Measurements from ENCODE around the gene RPGR.

Gene RPGR

GRCh38 chrX:38305971-38306370 lies 21.3 kb downstream of the RPGR start:
- H3K4me3 Mint-ChIP-seq: no peak overlapping the region
- H3K4me1 Mint-ChIP-seq (ENCODE audit: low read depth): no peaks in the 10 kb centered on the region
- no peaks in the 10 kb centered on the region for H3K27me3 Mint-ChIP-seq
- peaks cover 13% of the 10 kb centered on the region for H3K36me3 Mint-ChIP-seq (ENCODE audit: low read depth)
- H3K9me3 Mint-ChIP-seq: no peaks in the 10 kb centered on the region
- H3K27ac Mint-ChIP-seq: no peak overlapping the region

- no peaks in the 10 kb centered on the region for H3K9me3 Mint-ChIP-seq
- H3K4me3 Mint-ChIP-seq: no peak overlapping the region
- peaks cover 13% of the 10 kb centered on the region for H3K36me3 Mint-ChIP-seq (ENCODE audit: low read depth)
- no peak overlapping the region for H3K27ac Mint-ChIP-seq
- H3K27me3 Mint-ChIP-seq: no peaks in the 10 kb centered on the region
- H3K4me1 Mint-ChIP-seq (ENCODE audit: low read depth): no peaks in the 10 kb centered on the region
Observed at GRCh38 chrX:38304010-38304409, 23.3 kb downstream of the RPGR start.

GRCh38 chrX:38293741-38294140 lies 33.6 kb downstream of the RPGR start:
- H3K36me3 Mint-ChIP-seq (ENCODE audit: low read depth): peaks cover 3% of the 10 kb centered on the region
- H3K27me3 Mint-ChIP-seq: no peaks in the 10 kb centered on the region

GRCh38 chrX:38287674-38288073 lies 39.6 kb downstream of the RPGR start:
- H3K9me3 Mint-ChIP-seq: no peaks in the 10 kb centered on the region
- H3K36me3 Mint-ChIP-seq (ENCODE audit: low read depth): peaks cover 12% of the 10 kb centered on the region
- peaks cover 7% of the 10 kb centered on the region for H3K4me1 Mint-ChIP-seq (ENCODE audit: low read depth)
- no peaks in the 10 kb centered on the region for H3K27me3 Mint-ChIP-seq
- no peak overlapping the region for H3K27ac Mint-ChIP-seq
- H3K4me3 Mint-ChIP-seq: no peak overlapping the region

More at GRCh38 chrX:38293741-38294140, 33.6 kb downstream of the RPGR start:
- Mint-ChIP-seq H3K27ac (no peak overlapping the region), H3K4me1 (ENCODE audit: low read depth) (no peaks in the 10 kb centered on the region), H3K4me3 (no peak overlapping the region), H3K9me3 (no peaks in the 10 kb centered on the region)

- Mint-ChIP-seq H3K4me1 (ENCODE audit: low read depth) (peaks cover 7% of the 10 kb centered on the region), H3K36me3 (ENCODE audit: low read depth) (peaks cover 12% of the 10 kb centered on the region), H3K4me3 (no peak overlapping the region), H3K27ac (no peak overlapping the region), H3K27me3 (no peaks in the 10 kb centered on the region), H3K9me3 (no peaks in the 10 kb centered on the region)
Observed at GRCh38 chrX:38285649-38286048, 41.7 kb downstream of the RPGR start.

GRCh38 chrX:38282049-38282448 lies 45.3 kb downstream of the RPGR start:
- peaks cover 3% of the 10 kb centered on the region for H3K36me3 Mint-ChIP-seq (ENCODE audit: low read depth)
- H3K4me3 Mint-ChIP-seq: no peak overlapping the region
- H3K27me3 Mint-ChIP-seq: no peaks in the 10 kb centered on the region
- H3K9me3 Mint-ChIP-seq: no peaks in the 10 kb centered on the region
- no peak overlapping the region for H3K27ac Mint-ChIP-seq
- no peaks in the 10 kb centered on the region for H3K4me1 Mint-ChIP-seq (ENCODE audit: low read depth)

GRCh38 chrX:38279188-38279587 lies 48.1 kb downstream of the RPGR start:
- H3K36me3 Mint-ChIP-seq (ENCODE audit: low read depth): peaks cover 5% of the 10 kb centered on the region
- H3K4me1 Mint-ChIP-seq (ENCODE audit: low read depth): no peaks in the 10 kb centered on the region
- H3K27me3 Mint-ChIP-seq: no peaks in the 10 kb centered on the region
- no peaks in the 10 kb centered on the region for H3K9me3 Mint-ChIP-seq
- no peak overlapping the region for H3K4me3 Mint-ChIP-seq
- no peak overlapping the region for H3K27ac Mint-ChIP-seq

GRCh38 chrX:38278682-38279081 lies 48.6 kb downstream of the RPGR start:
- Mint-ChIP-seq H3K9me3 (no peaks in the 10 kb centered on the region), H3K4me3 (no peak overlapping the region), H3K36me3 (ENCODE audit: low read depth) (peaks cover 5% of the 10 kb centered on the region), H3K27me3 (no peaks in the 10 kb centered on the region), H3K27ac (no peak overlapping the region), H3K4me1 (ENCODE audit: low read depth) (no peaks in the 10 kb centered on the region)

- no peak overlapping the region for H3K27ac Mint-ChIP-seq
- peaks cover 5% of the 10 kb centered on the region for H3K36me3 Mint-ChIP-seq (ENCODE audit: low read depth)
- H3K4me3 Mint-ChIP-seq: no peak overlapping the region
- no peaks in the 10 kb centered on the region for H3K27me3 Mint-ChIP-seq
- H3K4me1 Mint-ChIP-seq (ENCODE audit: low read depth): no peaks in the 10 kb centered on the region
- H3K9me3 Mint-ChIP-seq: no peaks in the 10 kb centered on the region
Observed at GRCh38 chrX:38277802-38278201, 49.5 kb downstream of the RPGR start.

- Mint-ChIP-seq H3K36me3 (ENCODE audit: low read depth) (peaks cover 5% of the 10 kb centered on the region), H3K9me3 (no peaks in the 10 kb centered on the region), H3K4me3 (no peak overlapping the region), H3K27me3 (no peaks in the 10 kb centered on the region), H3K27ac (no peak overlapping the region), H3K4me1 (ENCODE audit: low read depth) (no peaks in the 10 kb centered on the region)
Observed at GRCh38 chrX:38277136-38277535, 50.2 kb downstream of the RPGR start.

- Mint-ChIP-seq H3K4me1 (ENCODE audit: low read depth) (no peaks in the 10 kb centered on the region), H3K27ac (no peak overlapping the region), H3K27me3 (no peaks in the 10 kb centered on the region), H3K4me3 (no peak overlapping the region), H3K36me3 (ENCODE audit: low read depth) (peaks cover 5% of the 10 kb centered on the region), H3K9me3 (no peaks in the 10 kb centered on the region)
Observed at GRCh38 chrX:38276089-38276488, 51.2 kb downstream of the RPGR start.

- Mint-ChIP-seq H3K27ac (no peak overlapping the region), H3K9me3 (no peaks in the 10 kb centered on the region), H3K4me1 (ENCODE audit: low read depth) (peaks cover 4% of the 10 kb centered on the region), H3K36me3 (ENCODE audit: low read depth) (peaks cover 7% of the 10 kb centered on the region), H3K4me3 (no peak overlapping the region), H3K27me3 (no peaks in the 10 kb centered on the region)
Observed at GRCh38 chrX:38275615-38276014, 51.7 kb downstream of the RPGR start.

GRCh38 chrX:38273453-38273852 lies 53.9 kb downstream of the RPGR start:
- no peak overlapping the region for H3K4me3 Mint-ChIP-seq
- no peaks in the 10 kb centered on the region for H3K27me3 Mint-ChIP-seq
- peaks cover 5% of the 10 kb centered on the region for H3K4me1 Mint-ChIP-seq (ENCODE audit: low read depth)
- H3K9me3 Mint-ChIP-seq: no peaks in the 10 kb centered on the region
- H3K27ac Mint-ChIP-seq: no peak overlapping the region
- peaks cover 13% of the 10 kb centered on the region for H3K36me3 Mint-ChIP-seq (ENCODE audit: low read depth)

- Mint-ChIP-seq H3K4me3 (no peak overlapping the region), H3K27me3 (no peaks in the 10 kb centered on the region), H3K36me3 (ENCODE audit: low read depth) (peaks cover 13% of the 10 kb centered on the region), H3K9me3 (no peaks in the 10 kb centered on the region), H3K4me1 (ENCODE audit: low read depth) (peaks cover 5% of the 10 kb centered on the region), H3K27ac (no peak overlapping the region)
Observed at GRCh38 chrX:38271154-38271716, 56.1 kb downstream of the RPGR start.

GRCh38 chrX:38268011-38268410 lies 59.3 kb downstream of the RPGR start:
- H3K4me3 Mint-ChIP-seq: no peak overlapping the region
- H3K27ac Mint-ChIP-seq: no peak overlapping the region
- H3K36me3 Mint-ChIP-seq (ENCODE audit: low read depth): peaks cover 8% of the 10 kb centered on the region
- peaks cover 5% of the 10 kb centered on the region for H3K4me1 Mint-ChIP-seq (ENCODE audit: low read depth)
- H3K9me3 Mint-ChIP-seq: no peaks in the 10 kb centered on the region
- no peaks in the 10 kb centered on the region for H3K27me3 Mint-ChIP-seq

Data from stimulated activated naive CD8-positive, alpha-beta T cell treated with anti-CD3 and anti-CD28 coated beads, Interleukin-15, Interleukin-2, amounts not matched to agents 100 ng/mL and 50 ng/mL, for 24 hours (primary cell).